ENCODE results near the gene MTOR. TPM values are rescaled to one million over a fixed set of nuclear protein-coding genes. Genes with fewer than 3 reads are reported as not detected.

The MTOR gene
- total and polyA plus RNA-seq, 2 of the 8 experiments (the other 6 are each of a cell fraction or from before 2014, with no cell fraction given): 44.2 to 76.8 TPM

DNA sequence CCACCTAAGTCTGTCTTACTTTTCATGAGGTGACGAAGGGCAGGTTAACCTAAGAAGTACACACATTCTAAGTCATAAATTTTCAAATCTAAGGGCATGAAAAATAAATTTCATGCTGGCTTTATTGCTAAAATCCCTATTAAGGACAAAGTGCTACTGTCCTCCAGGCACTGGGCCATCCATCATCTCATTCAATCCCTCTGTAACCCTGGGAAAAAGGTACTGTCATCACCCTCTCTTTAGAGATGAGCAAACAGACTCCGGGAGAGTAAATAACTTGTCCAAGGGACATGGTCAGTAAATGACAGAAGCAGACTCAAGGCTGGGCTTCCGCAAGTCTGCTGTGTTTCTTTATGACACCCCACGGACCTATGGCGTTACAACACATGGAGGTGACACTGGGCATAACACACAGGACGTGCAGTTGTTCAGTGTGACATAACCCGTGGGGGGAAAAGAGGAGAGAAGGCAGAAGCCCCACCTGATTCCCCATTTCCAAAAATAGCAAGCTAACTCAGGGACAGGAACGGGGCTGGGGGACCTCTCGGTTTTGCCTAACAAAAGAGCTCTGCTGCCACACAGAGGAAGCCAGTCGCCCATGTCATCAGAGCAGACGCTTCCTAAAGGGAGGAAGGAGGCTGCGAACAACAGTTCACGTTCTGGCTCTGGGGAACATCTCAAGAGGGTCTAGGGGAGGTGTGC, 190.0 kb downstream of the MTOR start:
- ChIA-PET POLR2A (ENCODE audit: partially characterized antibody) (interaction anchor here (0.7 to 2.1 kb wide), 4 partner anchors 8 to 51 kb away, joined by 3 to 5 read pairs (median 4); no protein-coding TSS in a partner anchor), CTCF (ENCODE audit: partially characterized antibody) (interaction anchor here (0.6 to 7.3 kb wide), 6 partner anchors 9 to 1448 kb away, joined by 3 to 58 read pairs (median 5); no protein-coding TSS in a partner anchor)
- H3K56ac ChIP-seq (replicated peaks; ENCODE audit: insufficient read length, low read depth, low read length): no peak overlapping the region
- H3K4me2 ChIP-seq (ENCODE audit: insufficient read depth in 1 of 2, low read depth in 2 of 2, low read length in 2 of 2): no peak overlapping the region
- H3K79me2 ChIP-seq (ENCODE audit: control insufficient read depth in 1 of 2, insufficient read depth in 2 of 2, low read length in 2 of 2): no peaks in the 10 kb centered on the region
- DNase-seq (ENCODE audit: low read depth in 1 of 2, low spot score in 2 of 2) (no peak), FAIRE-seq (no peak)
- H3K9ac ChIP-seq (replicated peaks in 1 of 4; ENCODE audit: extremely low read depth in 1 of 4, low read depth in 3 of 4, low read length in 3 of 4): no peak overlapping the region
- no peak overlapping the region for H3K27ac ChIP-seq (ENCODE audit: low read depth, low read length)
- no peak overlapping the region for H3K4me3 ChIP-seq (ENCODE audit: extremely low read depth in 1 of 4, insufficient read depth in 2 of 4, low read depth in 3 of 4, low read length in 4 of 4)
- no peak overlapping the region for H2BK15ac ChIP-seq (ENCODE audit: low read length)
- no peak overlapping the region for H3K23ac ChIP-seq (ENCODE audit: insufficient read length)
- H3K18ac ChIP-seq (ENCODE audit: extremely low read depth, low read length): no peak overlapping the region
- no peak for TF ChIP-seq CHD1 (IDR thresholded peaks at IDR 0.05; ENCODE audit: low read depth, low read length)
- TF ChIP-seq CBX5 (IDR thresholded peaks at IDR 0.05; ENCODE audit: low read depth, low read length): no peak
- no peak for TF ChIP-seq KDM1A (IDR thresholded peaks at IDR 0.05; ENCODE audit: borderline replicate concordance, low read length)
- TF ChIP-seq SAP30 (IDR thresholded peaks at IDR 0.05; ENCODE audit: insufficient read depth, insufficient replicate concordance, low read length): no peak
- no peak for TF ChIP-seq TCF12 (IDR thresholded peaks at IDR 0.05; ENCODE audit: low read depth, low read length)
- TF ChIP-seq RAD21 (IDR thresholded peaks at IDR 0.05 in 1 of 2, conservative IDR thresholded peaks at IDR 0.05 in 1 of 2; ENCODE audit: low read depth in 2 of 2, low read length in 2 of 2): peak; percentile 9 to 27; a peak in 2 of 4 replicates
- no peak for TF ChIP-seq NRF1 (IDR thresholded peaks at IDR 0.05; ENCODE audit: low read depth, low read length)
- peaks cover 42 to 93% (median 80%) of the 10 kb centered on the region in 4 experiments for H3K36me3 ChIP-seq (ENCODE audit: control insufficient read depth in 2 of 4, insufficient read depth in 4 of 4, low read length in 3 of 4)
- H3K4ac ChIP-seq (replicated peaks; ENCODE audit: insufficient read length, low read depth, low read length): no peak overlapping the region
- H2BK120ac ChIP-seq (replicated peaks; ENCODE audit: low read depth, low read length): no peak overlapping the region
- H3K27me3 ChIP-seq (replicated peaks in 1 of 4; ENCODE audit: control insufficient read depth in 3 of 4, extremely low read depth in 1 of 4, insufficient read depth in 3 of 4, low read length in 3 of 4): no peaks in the 10 kb centered on the region
- H4K91ac ChIP-seq (replicated peaks; ENCODE audit: insufficient read length, low read length): no peak overlapping the region
- no peak overlapping the region for H4K8ac ChIP-seq (ENCODE audit: extremely low read depth, insufficient read depth, low read length)
- no peaks in the 10 kb centered on the region for H3K23me2 ChIP-seq (ENCODE audit: low read depth, low read length)
- WGBS, 2 experiments (ENCODE audit: extremely low coverage in 1 of 2, insufficient coverage in 1 of 2, insufficient read length in 1 of 2, insufficient replicate concordance in 2 of 2, low coverage in 1 of 2, low lambda C conversion rate in 2 of 2, missing lambda C conversion rate in 1 of 2): 72% methylated on average over 13 of the region's 13 CpGs; no CpG with 5 or more reads in 1 of the 2 experiments
- no peak overlapping the region for H2BK5ac ChIP-seq (ENCODE audit: low read depth, low read length)
- H2AFZ ChIP-seq (ENCODE audit: low read length): no peak overlapping the region
- H4K20me1 ChIP-seq (replicated peaks in 1 of 2; ENCODE audit: control insufficient read depth in 1 of 2, insufficient read depth in 2 of 2, low read length in 2 of 2): peaks cover 0 to 13% of the 10 kb centered on the region in 2 experiments
- no peak overlapping the region for H2AK5ac ChIP-seq (ENCODE audit: low read depth, low read length)
- no peak overlapping the region for H2BK20ac ChIP-seq (ENCODE audit: low read length)
- no peaks in the 10 kb centered on the region for H3K4me1 ChIP-seq (replicated peaks in 1 of 4; ENCODE audit: control insufficient read depth in 3 of 4, insufficient read depth in 4 of 4, low read length in 3 of 4)
- no peak overlapping the region for H3K14ac ChIP-seq (ENCODE audit: insufficient read length)
- no peak overlapping the region for H4K5ac ChIP-seq (ENCODE audit: insufficient read length, low read depth, low read length)
- H3K79me1 ChIP-seq (ENCODE audit: low read depth, low read length): no peaks in the 10 kb centered on the region
- no peaks in the 10 kb centered on the region for H3K9me3 ChIP-seq (ENCODE audit: insufficient read depth in 2 of 2, low read depth in 1 of 2, low read length in 1 of 2)
- H2BK12ac ChIP-seq (ENCODE audit: low read depth, low read length): no peak overlapping the region

Data from H1 (cell line).